Posterior vena cava (tissue), 2 donors: ENCODE data around the gene RAPGEF5. TPM values are rescaled to one million over a fixed set of nuclear protein-coding genes. Genes with fewer than 3 reads are reported as not detected.

Experiments
- DNase-seq: peaks from one replicate; pipeline ENCODE4 v3.0.0-alpha.2; 2020; ENCODE audit warnings: low spot score
- intact Hi-C, 2 donors: fragments of 100-400 bp; cut with DNase I; formaldehyde crosslinking; loops; one replicate each; pipeline versions ENCODE4 v1.14.1 to v1.14.2; 2022 to 2023
- long read RNA-seq, 2 donors: library from polyadenylated mRNA; unstranded; transcript quantifications; one replicate each; pipeline ENCODE4 v2.0.0, GENCODE V29; 2020 to 2021
- total RNA-seq, 2 donors: library from RNA; stranded (reverse); fragmentation: NEBNext Ultra II Directional; extraction: Animal tissue kit (Norgen Biotek cat#: 25700); gene quantifications; one replicate each; pipeline ENCODE4 v1.2.1, GENCODE V29; 2021
- donor health status: DM: yes; HTN: yes; CAD: no.
- donor health status: DM: yes; HTN: yes; CAD: no.

The RAPGEF5 gene
- total RNA-seq: 10 to 100 TPM; 56.9 to 61.5 TPM
- long read RNA-seq, donor 1, full-length matches to known transcripts: 1 of 20 reads
- long read RNA-seq, donor 1, partial matches to known transcripts: 5 of 20 reads
- long read RNA-seq, donor 1, other reads (novel, unspliced or antisense): 14 of 20 reads
- long read RNA-seq, donor 2, partial matches to known transcripts: 6 of 18 reads
- long read RNA-seq, donor 2, other reads (novel, unspliced or antisense): 12 of 18 reads

- intact Hi-C loops: loop anchor here in 1 of 2 donors (10.0 kb wide), 1 partner anchor 88 kb away; no protein-coding TSS in a partner anchor
These were observed at the start of gene RAPGEF5 for GRCh38 chr7:22356701-22357310. Gene RAPGEF5 (minus strand): TSS chr7:22357154. CDS start chr7:22357060, 94 bp downstream.

GRCh38 chr7:22406715-22407114 lies 49.8 kb upstream of the RAPGEF5 start:
- intact Hi-C loops: loop anchor here in 1 of 2 donors (5.0 kb wide), 1 partner anchor 104 kb away; no protein-coding TSS in a partner anchor
- DNase-seq: no peak

More at GRCh38 chr7:22356701-22357310, at the start of gene RAPGEF5:
- no peak for DNase-seq

- DNase-seq: no peak
- intact Hi-C loops: loop anchor here in 1 of 2 donors (5.0 kb wide), 1 partner anchor 102 kb away; no protein-coding TSS in a partner anchor
These were observed 47.6 kb upstream of the RAPGEF5 start for GRCh38 chr7:22404421-22405023.

- intact Hi-C loops: no loop called here
These were observed 46.4 kb upstream of the RAPGEF5 start for GRCh38 chr7:22403344-22403743.

GRCh38 chr7:22402250-22402649 lies 45.3 kb upstream of the RAPGEF5 start:
- DNase-seq: no peak
- intact Hi-C loops: no loop called here

More at GRCh38 chr7:22403344-22403743, 46.4 kb upstream of the RAPGEF5 start:
- no peak for DNase-seq

- DNase-seq: no peak
- intact Hi-C loops: no loop called here
These were observed 44.1 kb upstream of the RAPGEF5 start for GRCh38 chr7:22400936-22401553.

GRCh38 chr7:22400150-22400814 lies 43.3 kb upstream of the RAPGEF5 start:
- no peak for DNase-seq
- intact Hi-C loops: no loop called here

- intact Hi-C loops: no loop called here
These were observed 42.6 kb upstream of the RAPGEF5 start for GRCh38 chr7:22399546-22399945.

GRCh38 chr7:22399091-22399490 lies 42.1 kb upstream of the RAPGEF5 start:
- DNase-seq: no peak
- intact Hi-C loops: no loop called here

More at GRCh38 chr7:22399546-22399945, 42.6 kb upstream of the RAPGEF5 start:
- DNase-seq: no peak

- no peak for DNase-seq
- intact Hi-C loops: no loop called here
These were observed 41.0 kb upstream of the RAPGEF5 start for GRCh38 chr7:22397981-22398380.

GRCh38 chr7:22395222-22395621 lies 38.3 kb upstream of the RAPGEF5 start:
- no peak for DNase-seq
- intact Hi-C loops: no loop called here

- intact Hi-C loops: no loop called here
- DNase-seq: no peak
These were observed 37.8 kb upstream of the RAPGEF5 start for GRCh38 chr7:22394739-22395138.

- no peak for DNase-seq
These were observed 37.2 kb upstream of the RAPGEF5 start for GRCh38 chr7:22393913-22394729.

GRCh38 chr7:22390516-22390915 lies 33.6 kb upstream of the RAPGEF5 start:
- intact Hi-C loops: no loop called here
- DNase-seq: no peak

More at GRCh38 chr7:22393913-22394729, 37.2 kb upstream of the RAPGEF5 start:
- intact Hi-C loops: no loop called here

- DNase-seq: no peak
- intact Hi-C loops: no loop called here
These were observed 32.9 kb upstream of the RAPGEF5 start for GRCh38 chr7:22389892-22390291.

- intact Hi-C loops: no loop called here
- peak; percentile 83 for DNase-seq
These were observed 30.6 kb upstream of the RAPGEF5 start for GRCh38 chr7:22387583-22387982.

GRCh38 chr7:22386865-22387264 lies 29.9 kb upstream of the RAPGEF5 start:
- intact Hi-C loops: no loop called here
- DNase-seq: no peak

- DNase-seq: no peak
- intact Hi-C loops: no loop called here
These were observed 29.4 kb upstream of the RAPGEF5 start for GRCh38 chr7:22386206-22386858.
